C4-2B (cell line): Measurements from ENCODE around the gene CTTN.

ENCODE experiments used
- H3K27ac ChIP-seq: fragments of 450-650 bp; 2 replicates; pipeline ENCODE4 v1.5.1; 2017
- ZFX ChIP-seq: fragments of 450-650 bp; IDR thresholded peaks from 2 replicates; pipeline ENCODE4 v1.6.1; 2017
- TF ChIP-seq, protein P1 (sequence below): fragments of 450-650 bp; conservative IDR thresholded peaks from 2 replicates; pipeline ENCODE4 v1.5.1; 2017; ENCODE audit warnings: mild to moderate bottlenecking

The CTTN gene

DNA sequence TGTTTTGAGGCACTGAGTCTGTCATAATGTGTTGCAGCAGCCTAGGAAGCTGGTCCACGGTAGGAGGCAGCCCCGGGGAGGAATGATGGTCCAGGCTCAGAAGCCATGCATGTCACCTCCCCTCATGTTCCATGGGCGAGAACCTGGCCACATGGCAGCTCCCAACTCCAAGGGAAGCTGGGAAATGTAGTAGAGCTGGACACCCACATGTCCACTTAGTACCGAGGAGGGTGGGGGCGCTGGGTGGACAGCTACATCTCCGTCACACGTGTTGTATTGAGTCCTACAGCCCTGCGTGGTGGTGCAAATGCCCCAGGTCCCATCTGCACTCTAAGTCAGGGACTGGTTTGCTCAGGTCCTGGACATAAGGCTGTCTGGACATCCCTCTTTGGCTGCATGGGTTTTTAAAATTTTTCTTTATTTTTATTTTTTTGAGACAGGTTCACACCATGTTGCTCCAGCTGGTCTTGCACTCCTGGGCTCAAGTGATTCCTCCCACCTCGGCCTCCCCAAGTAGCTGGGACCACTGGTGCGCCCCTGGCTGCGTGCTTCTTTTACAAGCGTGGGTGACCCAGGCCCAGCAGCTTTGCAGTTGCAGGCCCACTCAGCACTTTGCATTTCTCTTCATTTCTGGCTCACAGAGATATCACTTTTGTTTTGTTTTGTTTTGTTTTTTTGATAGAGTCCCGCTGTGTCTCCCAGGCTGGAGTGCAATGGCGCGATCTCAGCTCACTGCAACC, 3.9 kb upstream of the CTTN start:
- no peak for TF ChIP-seq ZFX
- TF ChIP-seq, protein P1, sequence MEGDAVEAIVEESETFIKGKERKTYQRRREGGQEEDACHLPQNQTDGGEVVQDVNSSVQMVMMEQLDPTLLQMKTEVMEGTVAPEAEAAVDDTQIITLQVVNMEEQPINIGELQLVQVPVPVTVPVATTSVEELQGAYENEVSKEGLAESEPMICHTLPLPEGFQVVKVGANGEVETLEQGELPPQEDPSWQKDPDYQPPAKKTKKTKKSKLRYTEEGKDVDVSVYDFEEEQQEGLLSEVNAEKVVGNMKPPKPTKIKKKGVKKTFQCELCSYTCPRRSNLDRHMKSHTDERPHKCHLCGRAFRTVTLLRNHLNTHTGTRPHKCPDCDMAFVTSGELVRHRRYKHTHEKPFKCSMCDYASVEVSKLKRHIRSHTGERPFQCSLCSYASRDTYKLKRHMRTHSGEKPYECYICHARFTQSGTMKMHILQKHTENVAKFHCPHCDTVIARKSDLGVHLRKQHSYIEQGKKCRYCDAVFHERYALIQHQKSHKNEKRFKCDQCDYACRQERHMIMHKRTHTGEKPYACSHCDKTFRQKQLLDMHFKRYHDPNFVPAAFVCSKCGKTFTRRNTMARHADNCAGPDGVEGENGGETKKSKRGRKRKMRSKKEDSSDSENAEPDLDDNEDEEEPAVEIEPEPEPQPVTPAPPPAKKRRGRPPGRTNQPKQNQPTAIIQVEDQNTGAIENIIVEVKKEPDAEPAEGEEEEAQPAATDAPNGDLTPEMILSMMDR = no peak
- H3K27ac ChIP-seq = no peak overlapping the region

DNA sequence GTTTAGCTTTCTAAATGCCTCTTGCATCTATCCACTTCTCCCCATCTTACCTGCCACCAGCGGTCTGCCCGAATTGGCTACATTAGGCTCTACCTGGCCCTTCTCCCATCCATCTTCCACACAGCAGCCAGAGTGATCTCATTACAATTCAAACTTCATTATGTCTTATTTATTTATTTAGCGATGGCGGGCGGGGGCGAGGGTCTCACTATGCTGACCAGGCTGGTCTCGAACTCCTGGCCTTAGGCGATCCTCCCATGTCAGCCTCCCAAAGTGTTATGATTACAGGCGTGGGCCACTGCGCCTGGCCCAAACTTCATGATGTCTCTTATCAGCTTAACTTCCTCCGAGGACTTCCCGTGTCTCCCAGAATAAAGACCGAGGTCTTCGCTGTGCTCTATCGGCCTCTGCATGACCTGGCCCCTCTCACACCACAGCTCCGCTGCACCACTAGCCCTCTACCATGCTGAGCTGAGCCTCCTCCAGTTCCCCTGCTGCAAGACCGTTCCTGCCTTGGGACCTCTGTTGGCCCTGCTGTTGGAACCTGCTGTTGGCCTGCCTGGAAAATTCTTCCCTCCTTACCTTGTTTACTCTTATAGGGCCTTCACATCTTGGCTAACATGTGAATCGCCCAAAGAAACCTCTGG, 870 bp upstream of the CTTN start:
- H3K27ac ChIP-seq = peak overlapping the region; percentile 88
- TF ChIP-seq ZFX = no peak
- TF ChIP-seq, protein P1 = no peak

GRCh38 chr11:70398834-70399680, 728 bp downstream of the CTTN start:
- H3K27ac ChIP-seq = peak overlapping the region; percentile 88
- TF ChIP-seq, protein P1 = no peak
- TF ChIP-seq ZFX = peak; percentile 17; the same call in 1 of the 2 replicates

GRCh38 chr11:70399681-70400112, 1.4 kb downstream of the CTTN start:
- TF ChIP-seq, protein P1 = no peak
- TF ChIP-seq ZFX = no peak

DNA sequence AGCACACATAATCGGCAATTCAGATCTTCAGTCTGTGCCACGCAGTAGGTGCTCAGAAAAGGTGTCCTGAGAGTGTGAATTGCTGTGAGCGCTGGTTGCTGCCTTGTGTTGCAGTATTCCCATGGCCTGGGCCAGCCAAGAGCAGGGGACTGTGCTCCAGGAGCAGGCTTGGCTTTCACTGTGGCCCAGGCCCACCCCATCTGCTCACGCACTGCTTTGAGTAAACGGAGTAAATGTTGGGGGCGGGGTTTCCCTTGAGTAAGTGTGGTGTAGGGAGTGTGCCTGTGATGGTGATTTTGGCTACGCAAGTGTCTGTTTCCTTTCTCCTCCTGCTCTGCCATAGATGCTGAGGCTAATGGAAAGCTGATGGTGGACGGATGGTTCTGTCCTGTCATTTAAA, 2.3 kb downstream of the CTTN start:
- peak overlapping the region; percentile 88 for H3K27ac ChIP-seq
- TF ChIP-seq, protein P1 = no peak
- TF ChIP-seq ZFX = no peak

More at GRCh38 chr11:70399681-70400112, 1.4 kb downstream of the CTTN start:
- H3K27ac ChIP-seq = peak overlapping the region; percentile 88

DNA sequence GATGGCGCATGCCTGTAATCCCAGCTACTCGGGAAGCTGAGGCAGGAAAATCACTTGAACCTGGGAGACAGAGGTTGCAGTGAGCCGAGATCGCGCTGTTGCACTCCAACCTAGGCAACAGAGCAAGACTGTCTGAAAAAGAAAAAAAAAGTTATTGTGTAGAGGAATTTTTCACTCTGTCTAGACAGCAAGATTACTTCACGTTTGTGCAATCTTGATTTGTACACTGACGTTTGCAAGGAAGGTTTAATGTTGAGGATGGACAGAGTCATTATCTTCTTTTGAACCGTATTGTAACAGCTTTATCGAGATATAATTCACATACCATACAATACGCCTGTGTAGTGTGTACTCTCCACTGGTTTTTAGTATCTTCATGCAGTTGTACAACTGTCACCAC, 3.7 kb downstream of the CTTN start:
- H3K27ac ChIP-seq = peak overlapping the region; percentile 23; the same call in 1 of the 2 replicates
- no peak for TF ChIP-seq ZFX
- TF ChIP-seq, protein P1 = no peak

GRCh38 chr11:70402685-70403084, 4.4 kb downstream of the CTTN start:
- peak overlapping the region; percentile 23; the same call in 1 of the 2 replicates for H3K27ac ChIP-seq
- TF ChIP-seq ZFX = no peak
- TF ChIP-seq, protein P1 = no peak
